HG02588 (cell line): ENCODE results near the gene PCDH9.

Experiments
- ATAC-seq: cut with Tn5 transposase; IDR thresholded peaks from one replicate; pipeline ENCODE4 v1.9.1; 2021; ENCODE audit warnings: mild to moderate bottlenecking, moderate library complexity; ENCODE audit not compliant: unreplicated experiment

PCDH9 gene

DNA sequence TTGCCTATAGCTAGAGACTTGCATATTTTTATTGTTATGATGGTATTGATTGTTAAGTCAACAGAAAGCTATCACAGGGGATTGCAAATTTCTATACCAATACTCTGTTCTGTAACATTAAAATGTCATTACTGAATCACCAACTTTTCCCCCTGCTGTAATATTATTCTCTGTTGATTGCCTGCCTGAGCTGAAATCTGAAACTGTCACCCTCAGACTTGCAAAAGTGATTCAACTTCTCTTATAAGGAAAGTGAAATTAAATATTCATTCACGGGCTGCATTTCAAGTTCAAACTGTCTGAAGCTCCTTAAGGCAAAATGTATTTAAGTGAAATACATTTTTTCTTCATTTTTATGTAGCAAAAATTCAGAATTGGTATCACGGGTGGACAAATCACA lies 723.2 kb downstream of the PCDH9 start:
- ATAC-seq: no peak

DNA sequence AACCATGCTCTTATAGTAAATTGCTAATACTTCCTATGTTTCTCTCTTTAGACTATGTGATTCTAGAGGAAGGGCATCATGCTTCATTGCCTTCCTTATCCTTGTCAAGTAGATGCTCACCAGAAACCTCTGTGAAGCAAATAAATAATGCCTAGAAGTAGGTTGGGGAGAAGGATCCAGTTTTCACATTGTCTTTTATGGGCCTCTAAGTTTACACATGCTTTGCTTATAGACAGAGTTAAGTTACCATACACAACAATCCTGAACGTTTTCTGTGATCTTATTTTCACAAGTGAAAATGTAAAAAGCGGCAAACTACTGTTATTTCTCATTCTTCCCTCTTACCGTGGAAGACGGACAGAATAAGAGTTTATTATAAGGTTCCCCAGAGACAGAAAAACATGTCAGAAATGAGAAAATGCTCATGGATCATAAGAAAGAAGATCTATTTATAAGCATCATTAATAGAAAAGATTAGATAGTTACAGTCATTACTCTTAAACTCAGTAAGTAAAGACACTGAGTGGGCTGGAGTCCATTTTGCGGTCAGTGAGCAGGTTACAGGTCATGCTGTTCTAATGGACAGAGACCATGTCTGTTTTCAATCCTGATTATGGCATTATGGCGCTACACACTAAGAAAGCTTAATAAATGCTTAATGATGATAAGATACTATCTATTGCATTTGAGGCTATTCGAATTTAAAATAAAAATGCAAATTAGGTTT lies 723.9 kb downstream of the PCDH9 start:
- no peak for ATAC-seq

DNA sequence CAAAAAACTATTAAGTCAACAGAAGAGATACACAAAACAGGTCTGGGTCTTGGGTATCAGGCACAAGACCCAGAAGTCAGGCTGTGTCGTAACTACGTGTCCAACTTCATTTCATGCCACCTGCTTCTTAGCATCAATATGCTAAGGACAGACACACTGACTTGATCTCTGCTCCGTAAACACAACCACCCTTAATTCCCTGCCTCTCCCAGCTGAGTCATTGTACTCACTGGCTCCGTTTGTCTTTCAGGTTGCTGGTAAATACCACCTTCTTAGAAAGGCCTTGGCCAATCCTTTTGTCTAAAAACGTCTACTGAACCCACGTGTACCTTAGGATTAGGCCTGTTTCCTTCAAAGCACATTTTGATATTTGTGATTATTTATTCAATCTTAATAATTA lies 726.2 kb downstream of the PCDH9 start:
- ATAC-seq: no peak

DNA sequence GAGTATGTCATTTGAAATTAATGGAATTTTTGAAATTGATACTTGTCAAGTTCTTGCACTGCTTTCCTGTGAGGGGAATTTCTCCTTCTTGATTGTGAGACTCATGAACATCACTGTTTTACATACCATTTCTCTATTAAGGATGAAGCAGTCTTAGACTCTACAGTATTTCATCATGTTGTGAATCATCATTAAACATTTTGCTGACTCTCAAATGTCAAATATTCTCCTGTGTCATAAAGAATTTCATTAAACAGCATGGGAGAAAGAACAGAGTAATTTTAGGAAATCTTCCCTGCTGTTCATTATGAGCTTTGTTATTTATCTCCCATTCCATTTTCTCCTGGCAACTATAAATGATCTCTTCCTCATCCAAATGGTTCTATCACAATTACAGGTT lies 729.0 kb downstream of the PCDH9 start:
- ATAC-seq: no peak

DNA sequence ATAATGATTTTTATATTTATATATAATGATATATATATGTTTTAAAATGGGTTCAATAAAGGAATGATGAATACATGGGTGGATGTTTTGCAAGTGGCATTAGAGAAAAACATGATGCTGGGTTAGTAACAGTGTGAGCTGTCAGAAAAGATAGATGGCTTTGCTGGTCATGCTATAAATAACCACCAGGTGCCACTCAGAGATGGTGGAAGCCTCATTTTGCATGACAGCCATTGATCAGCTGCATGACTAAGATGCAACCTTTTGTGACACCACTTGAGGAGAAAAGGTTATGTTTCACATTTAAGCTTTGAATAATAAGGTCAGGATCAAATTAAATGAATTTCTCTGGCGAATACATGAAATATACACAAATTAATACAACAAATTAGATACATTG lies 737.7 kb downstream of the PCDH9 start:
- no peak for ATAC-seq

DNA sequence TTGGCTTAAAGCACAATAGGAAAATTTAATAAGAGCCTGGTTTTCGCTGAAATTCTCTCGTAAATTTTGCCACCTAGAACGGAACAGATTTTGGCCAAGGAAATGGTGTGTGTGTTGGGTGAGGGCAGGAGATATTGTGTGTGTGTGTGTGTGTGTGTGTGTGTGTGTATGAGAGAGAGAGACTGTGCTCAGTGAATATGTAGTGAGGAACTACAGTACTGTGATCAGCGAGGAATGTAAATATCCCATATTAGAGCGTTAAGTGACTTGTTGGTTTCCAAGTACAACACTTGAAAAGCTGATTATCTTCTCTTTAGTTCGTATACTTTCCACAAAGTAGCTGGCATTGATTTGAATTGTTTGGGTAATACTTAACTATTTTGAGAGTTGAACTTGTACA lies 738.9 kb downstream of the PCDH9 start:
- no peak for ATAC-seq

DNA sequence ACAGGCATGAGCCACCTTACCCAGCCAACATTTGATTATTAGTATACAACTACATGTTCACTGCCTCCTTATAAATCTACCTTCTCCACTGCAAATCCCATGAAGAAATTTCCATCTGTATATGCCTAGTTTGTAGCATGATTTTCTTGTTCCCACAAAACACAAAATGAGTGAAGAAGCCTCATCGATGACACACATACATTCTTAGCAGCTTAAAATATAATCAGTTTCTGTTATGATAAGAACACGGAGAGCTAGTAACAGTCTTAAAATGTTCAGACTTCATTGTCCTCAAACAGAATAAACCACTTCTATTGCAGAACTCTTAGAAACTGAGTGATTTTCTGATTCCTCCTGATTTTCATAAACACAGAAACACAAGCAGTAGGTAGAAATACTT lies 740.5 kb downstream of the PCDH9 start:
- no peak for ATAC-seq

DNA sequence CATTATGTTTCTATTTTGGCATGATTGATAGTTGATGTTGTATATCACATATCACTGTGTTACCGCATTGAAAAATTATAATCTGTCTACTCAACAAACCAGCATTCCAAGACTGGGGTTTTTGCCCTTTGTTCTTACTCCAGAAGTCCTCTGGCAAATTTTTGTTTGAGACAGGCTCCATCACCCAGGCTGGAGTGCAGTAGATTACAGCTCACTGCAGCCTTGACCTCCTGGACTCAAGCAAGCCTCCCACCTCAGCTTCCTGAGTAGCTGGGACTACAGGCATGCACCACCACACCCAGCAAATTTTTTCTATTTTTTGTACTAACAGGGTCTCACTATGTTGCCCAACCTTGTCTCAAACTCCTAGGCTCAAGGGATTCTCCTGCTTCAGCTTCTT lies 741.0 kb downstream of the PCDH9 start:
- no peak for ATAC-seq

DNA sequence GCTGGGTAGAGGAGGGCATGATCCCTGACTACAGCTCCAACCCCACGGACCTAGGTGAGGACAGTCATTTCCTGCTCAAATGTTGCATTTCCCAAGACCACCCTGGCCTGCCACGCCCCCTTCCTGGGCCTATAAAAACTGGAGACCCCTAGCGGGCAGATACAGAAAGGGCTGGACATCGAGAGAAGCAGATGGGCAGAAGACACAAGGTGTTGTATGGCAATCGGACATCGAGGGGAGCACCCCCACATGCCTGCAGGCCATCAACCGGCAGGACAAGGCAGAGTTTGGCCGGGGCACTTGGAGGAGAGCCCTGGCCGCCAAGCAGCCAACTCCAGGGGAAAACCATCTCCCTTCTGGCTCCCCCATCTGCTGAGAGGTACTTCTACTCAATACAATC lies 746.4 kb downstream of the PCDH9 start:
- no peak for ATAC-seq

DNA sequence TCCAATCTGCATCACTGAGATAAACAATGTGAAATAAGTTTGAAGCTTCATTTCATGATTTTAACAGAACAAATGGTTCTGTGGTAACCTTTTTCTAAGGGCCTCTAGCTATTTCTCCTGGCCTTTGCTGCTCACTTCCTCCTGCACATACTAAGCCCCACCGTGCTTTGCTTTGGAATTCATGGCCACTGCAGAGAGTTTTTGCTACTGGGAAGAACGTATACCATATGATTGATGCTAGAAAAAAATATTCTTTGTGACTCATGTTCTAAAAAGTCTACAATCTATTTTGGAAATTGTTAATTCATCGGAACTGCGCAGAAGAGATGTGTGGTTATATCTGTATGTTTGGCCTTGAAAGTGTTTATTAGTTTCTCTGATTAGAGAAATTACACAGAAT lies 747.3 kb downstream of the PCDH9 start:
- no peak for ATAC-seq

DNA sequence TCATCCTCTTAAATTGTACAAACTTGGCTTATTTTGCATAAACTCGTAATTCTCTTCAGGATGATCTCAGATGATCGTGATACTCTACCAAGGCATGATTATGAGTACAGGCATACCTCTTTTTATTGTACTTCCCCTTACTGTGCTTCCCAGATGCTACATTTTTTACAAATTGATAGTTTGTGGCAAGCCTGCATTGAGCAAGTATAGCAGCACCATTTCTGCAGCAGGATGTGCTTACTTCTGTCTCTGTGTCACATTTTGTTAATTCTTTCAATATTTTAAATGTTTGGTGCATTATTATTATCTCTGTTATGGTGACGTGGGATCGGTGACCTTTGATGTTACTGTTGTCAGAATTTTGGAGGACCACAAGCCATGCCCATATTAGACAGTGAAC lies 752.3 kb downstream of the PCDH9 start:
- no peak for ATAC-seq

DNA sequence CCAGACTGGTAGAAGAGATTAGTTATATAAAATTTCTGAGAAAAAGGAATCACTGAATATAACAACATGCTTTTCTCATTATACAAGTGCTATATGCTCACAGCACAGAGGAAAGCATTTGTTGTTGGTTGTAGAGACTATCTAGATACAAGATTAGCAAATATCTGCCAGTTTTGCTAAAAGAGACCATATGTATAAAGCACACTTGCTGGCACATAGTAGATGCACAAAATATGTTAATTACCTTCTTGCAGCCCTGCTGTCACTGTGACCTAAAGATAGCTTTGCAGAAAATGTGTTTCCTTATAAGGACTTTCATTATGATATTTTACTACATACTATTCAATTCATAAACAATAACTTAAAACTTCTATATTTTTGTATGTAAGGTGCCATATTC lies 755.1 kb downstream of the PCDH9 start:
- ATAC-seq: no peak

DNA sequence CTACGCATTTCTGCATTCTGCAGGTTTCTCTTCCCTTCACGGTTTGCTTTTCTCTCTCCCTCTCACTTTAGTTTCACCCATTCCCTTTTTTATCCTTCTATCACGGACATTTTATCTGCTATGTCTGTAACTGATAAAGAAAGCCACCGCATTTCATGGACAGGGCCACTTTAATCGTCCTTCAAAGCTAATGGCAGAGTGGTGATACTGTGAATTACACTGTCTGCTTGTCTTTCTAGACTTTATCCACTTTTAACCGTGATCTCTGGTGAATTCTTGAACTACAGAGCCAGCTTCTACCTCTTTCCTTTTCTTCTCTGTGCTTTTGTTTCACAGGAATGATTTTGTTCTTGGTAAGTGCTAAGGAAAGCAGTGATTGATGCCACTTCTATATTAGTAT lies 760.4 kb downstream of the PCDH9 start:
- no peak for ATAC-seq

DNA sequence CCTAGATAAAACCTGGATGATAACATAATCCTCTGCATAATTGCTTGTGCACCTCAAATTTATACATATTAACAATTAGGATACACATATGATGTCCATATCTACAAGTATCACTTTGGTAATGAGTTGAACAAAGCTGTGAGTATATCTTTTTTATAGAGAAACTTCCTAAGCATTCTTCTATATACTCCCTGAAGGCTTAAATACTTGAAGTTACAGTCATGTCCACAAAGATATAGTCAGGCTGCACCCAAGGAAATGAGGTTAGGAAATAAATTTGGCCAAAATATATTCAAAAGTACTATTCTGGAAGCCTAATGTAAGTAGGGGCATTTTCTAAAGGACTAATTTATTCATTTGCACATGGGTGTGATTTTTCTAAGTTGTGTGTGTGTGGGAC lies 761.5 kb downstream of the PCDH9 start:
- ATAC-seq: no peak

DNA sequence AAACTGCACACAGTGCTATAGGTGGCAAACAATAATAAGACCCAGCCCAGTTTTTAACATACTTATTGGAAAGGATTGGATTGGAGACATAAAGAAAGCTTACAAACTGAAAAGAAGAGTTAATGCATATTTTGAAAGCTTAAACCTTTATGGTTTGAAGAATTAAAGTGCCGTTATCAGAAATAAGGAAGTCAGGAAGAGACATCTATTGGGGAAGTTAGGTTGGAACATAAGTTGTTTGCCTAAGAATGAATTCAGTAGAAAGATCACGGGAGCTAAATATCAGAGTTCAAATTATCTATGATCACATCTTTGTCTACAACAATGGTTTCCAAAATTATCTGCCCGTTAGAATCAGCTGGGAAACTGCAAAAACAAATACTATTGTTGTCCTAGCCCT lies 767.9 kb downstream of the PCDH9 start:
- ATAC-seq: no peak

DNA sequence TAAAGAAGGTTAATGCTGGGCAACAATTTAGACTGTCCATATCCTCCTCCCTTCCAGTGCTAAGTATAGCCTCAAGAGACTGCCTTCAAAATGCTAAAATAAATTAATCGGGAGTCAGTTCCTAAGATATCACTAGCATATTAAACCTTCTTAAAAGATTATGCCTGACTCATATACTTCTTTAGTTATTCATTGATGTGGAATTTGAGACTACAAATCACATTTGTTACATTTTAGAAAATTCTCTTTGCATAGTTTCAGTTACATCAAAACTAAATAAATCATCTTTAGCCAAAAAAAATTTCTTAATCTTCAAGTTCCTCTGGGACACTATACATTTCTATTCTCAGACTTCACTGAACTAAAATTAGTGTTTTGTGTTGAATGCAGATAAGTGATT lies 769.1 kb downstream of the PCDH9 start:
- no peak for ATAC-seq

DNA sequence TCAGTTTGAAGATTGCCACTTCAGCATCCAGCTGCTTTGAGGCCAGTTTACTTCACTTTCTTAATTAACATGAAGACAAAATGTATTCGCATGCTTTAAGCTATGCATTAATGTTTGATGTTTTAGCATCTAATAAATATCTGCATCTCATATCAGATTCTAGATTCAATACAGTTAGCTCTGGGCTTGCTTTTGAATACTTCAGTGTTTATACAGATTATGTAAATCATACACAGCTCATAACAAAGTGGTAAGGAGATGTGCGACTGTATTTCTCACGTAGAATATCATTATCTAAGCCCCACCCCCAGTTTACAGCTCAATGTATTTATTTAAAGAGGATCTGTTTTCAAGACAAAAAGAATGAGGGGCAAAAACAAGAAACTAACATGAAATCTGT lies 770.5 kb downstream of the PCDH9 start:
- no peak for ATAC-seq

DNA sequence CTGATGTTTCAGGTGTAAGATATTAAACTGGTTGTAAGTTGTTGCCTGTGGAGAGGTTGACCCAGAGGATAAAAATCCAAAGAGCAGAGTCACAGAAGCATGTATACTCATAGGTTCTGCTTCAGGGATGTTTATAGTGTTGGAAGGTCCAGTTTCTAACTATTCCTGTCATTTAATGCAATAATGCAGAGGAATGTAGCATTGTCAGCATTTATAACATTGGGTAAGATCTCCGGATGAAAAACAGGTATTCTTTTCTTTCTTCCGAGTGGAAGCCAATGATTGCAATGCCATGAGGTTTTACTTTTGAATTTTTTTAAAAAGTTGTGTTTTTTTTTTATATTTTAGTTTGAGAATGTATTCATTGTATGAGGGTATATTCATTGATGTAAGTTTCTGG lies 771.0 kb downstream of the PCDH9 start:
- no peak for ATAC-seq

DNA sequence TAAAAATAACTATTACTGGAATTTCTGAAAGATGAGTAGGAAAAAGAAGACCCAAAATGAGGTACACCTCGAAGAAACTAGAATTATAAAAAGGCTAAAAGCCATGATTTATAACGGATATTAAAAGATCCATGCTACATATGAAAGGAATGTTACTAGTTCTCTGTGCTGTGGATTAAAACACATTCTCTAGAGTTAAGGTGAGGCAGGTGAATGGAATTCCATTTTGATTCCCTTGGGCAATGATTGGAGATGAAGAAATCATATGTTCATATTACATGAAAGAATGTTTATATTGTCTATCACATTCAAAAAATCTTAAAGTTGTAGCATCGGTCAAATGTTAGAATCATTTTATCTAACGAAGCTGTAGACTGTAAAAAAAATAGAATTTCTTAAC lies 783.7 kb downstream of the PCDH9 start:
- ATAC-seq: no peak

DNA sequence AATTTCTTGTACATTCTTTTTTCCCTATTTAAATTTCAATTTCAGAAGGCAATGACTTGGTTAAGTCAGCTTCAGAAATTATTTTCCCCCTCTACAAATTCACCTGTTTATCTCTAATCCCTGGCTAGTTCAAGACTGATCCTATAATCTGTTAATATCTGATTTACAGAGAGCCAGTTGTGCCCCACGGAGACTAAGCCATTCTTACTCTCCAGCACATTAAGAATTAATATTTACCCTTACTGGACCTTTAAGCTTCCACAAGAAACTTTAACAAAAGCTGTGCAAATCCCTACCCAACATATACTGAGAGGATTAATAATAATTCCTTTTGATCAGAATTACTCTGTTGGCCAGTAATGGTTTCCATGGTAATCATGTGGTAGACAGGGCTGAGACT lies 786.2 kb downstream of the PCDH9 start:
- no peak for ATAC-seq

DNA sequence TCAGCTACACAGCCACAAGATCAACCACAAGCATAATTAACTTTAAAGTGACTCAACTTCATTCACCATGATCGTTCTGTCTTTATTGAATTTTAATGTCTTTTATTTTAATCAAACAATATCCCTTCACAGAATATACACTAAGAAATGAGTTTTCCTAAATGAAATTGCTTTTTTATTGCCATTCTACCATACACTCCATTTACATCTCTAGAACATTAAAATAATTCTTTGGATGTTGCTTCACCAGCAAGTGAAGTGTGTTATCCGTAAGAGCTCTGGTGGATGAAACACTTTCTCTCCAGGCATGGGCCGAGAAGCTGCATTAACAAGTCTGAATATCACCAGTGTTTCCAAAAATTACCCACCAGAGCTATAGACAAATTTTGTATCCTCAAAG lies 789.2 kb downstream of the PCDH9 start:
- ATAC-seq: no peak

DNA sequence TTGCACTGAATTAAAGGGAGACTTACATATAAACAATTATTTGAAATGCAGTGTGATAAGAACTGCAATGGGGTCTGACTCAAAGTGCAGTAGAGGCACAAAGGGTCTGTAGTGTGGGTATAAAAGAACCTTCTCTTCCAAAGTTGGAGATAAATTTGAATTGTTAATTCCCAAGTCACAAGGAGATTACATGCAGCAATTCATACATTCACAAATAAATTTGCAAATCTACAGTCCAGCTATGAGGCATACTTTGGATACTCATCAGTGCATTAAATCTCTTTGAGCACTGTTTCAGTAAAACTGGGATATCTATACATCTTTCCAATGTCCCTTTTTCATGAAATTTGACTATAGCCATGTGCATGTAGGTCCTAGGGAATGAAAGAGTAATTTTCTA lies 799.4 kb downstream of the PCDH9 start:
- no peak for ATAC-seq

DNA sequence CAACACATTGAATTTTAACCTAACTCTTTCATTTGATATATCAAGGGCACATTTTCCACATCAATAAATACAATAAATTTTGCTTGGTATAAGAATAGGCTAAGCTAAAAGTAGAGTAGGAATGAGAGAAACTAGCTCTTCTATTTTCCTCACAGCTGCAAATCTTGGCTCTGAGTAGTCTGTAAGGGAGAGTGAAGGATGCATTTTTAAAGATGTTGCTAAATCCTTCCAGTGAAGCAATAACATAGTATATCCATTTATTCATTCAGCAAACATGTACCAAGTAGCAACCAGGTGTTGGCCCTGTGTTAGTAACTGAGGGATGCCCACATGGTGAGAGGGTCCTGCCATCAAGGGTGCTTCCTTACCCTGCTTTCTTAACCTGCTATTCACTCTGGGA lies 799.9 kb downstream of the PCDH9 start:
- ATAC-seq: no peak

DNA sequence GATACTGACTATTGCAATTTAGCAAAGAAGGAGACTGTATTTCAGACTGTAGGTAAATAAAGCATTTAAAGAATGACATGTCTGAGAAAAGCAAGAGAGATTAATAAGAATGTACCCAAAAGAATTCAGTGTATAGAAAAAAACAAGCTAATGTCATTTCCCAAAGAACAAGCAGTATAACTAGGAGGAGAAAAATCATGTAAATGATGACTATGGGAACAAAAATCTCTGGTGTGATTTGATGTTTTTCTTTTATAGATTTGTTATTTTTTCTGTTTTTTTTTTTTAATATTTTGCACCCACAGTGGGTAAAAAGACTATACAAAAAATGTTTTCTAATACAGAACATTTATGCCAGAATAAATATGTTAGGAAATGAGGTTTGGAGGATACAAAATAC lies 801.0 kb downstream of the PCDH9 start:
- no peak for ATAC-seq
